ENCODE measurements around the gene BLOC1S3.

The BLOC1S3 gene

GRCh38 chr19:45160870-45161737, 17.5 kb upstream of the BLOC1S3 start, which contains the start of gene NKPD1:
Gene NKPD1 (minus strand): TSS chr19:45160982. CDS start chr19:45160150, 832 bp downstream.
- in situ Hi-C loops (cut with MboI; ENCODE audit: low sequenced_read_pairs) = no loop called here

GRCh38 chr19:45161738-45162607, 16.6 kb upstream of the BLOC1S3 start:
- in situ Hi-C loops (cut with MboI; ENCODE audit: low sequenced_read_pairs) = no loop called here

GRCh38 chr19:45162608-45163143, 15.9 kb upstream of the BLOC1S3 start:
- in situ Hi-C loops (cut with MboI; ENCODE audit: low sequenced_read_pairs) = no loop called here

GRCh38 chr19:45163156-45163555, 15.4 kb upstream of the BLOC1S3 start:
- in situ Hi-C loops (cut with MboI; ENCODE audit: low sequenced_read_pairs) = no loop called here

GRCh38 chr19:45163751-45164460, 14.7 kb upstream of the BLOC1S3 start:
- in situ Hi-C loops (cut with MboI; ENCODE audit: low sequenced_read_pairs) = no loop called here

- in situ Hi-C loops (cut with MboI; ENCODE audit: low sequenced_read_pairs) = no loop called here
Observed at GRCh38 chr19:45164577-45165335, 13.8 kb upstream of the BLOC1S3 start.

GRCh38 chr19:45166723-45167252, 11.8 kb upstream of the BLOC1S3 start:
- in situ Hi-C loops (cut with MboI; ENCODE audit: low sequenced_read_pairs) = no loop called here

GRCh38 chr19:45168767-45169351, 9.7 kb upstream of the BLOC1S3 start:
- in situ Hi-C loops (cut with MboI; ENCODE audit: low sequenced_read_pairs) = no loop called here

- in situ Hi-C loops (cut with MboI; ENCODE audit: low sequenced_read_pairs) = no loop called here
Observed at GRCh38 chr19:45169602-45170001, 9.0 kb upstream of the BLOC1S3 start.

GRCh38 chr19:45170146-45171106, 8.2 kb upstream of the BLOC1S3 start:
- in situ Hi-C loops (cut with MboI; ENCODE audit: low sequenced_read_pairs) = no loop called here

GRCh38 chr19:45171211-45171623, 7.4 kb upstream of the BLOC1S3 start:
- in situ Hi-C loops (cut with MboI; ENCODE audit: low sequenced_read_pairs) = no loop called here

- in situ Hi-C loops (cut with MboI; ENCODE audit: low sequenced_read_pairs) = no loop called here
Observed at GRCh38 chr19:45172173-45172572, 6.4 kb upstream of the BLOC1S3 start.

- in situ Hi-C loops (cut with MboI; ENCODE audit: low sequenced_read_pairs) = no loop called here
Observed at GRCh38 chr19:45172611-45173208, 5.9 kb upstream of the BLOC1S3 start.

GRCh38 chr19:45173816-45174215, 4.8 kb upstream of the BLOC1S3 start:
- in situ Hi-C loops (cut with MboI; ENCODE audit: low sequenced_read_pairs) = no loop called here

GRCh38 chr19:45175515-45176345, 2.9 kb upstream of the BLOC1S3 start:
- in situ Hi-C loops (cut with MboI; ENCODE audit: low sequenced_read_pairs) = no loop called here

GRCh38 chr19:45177817-45178261, 745 bp upstream of the BLOC1S3 start, which contains the start of gene TRAPPC6A:
Gene TRAPPC6A (minus strand): TSS chr19:45178237. CDS start chr19:45178218, 19 bp downstream.
- in situ Hi-C loops (cut with MboI; ENCODE audit: low sequenced_read_pairs) = no loop called here
